GM21576 (cell line): ENCODE data around the gene HOMER1.
"Not testable (repeated sequence)": the region's sequence is repeated elsewhere in the genome, so short reads cannot be mapped to it uniquely, and the experiment has no call there.

Experiments used
- ATAC-seq: cut with Tn5 transposase; IDR thresholded peaks from one replicate; pipeline ENCODE4 v1.9.1; 2021; ENCODE audit warnings: mild to moderate bottlenecking, moderate library complexity; ENCODE audit not compliant: unreplicated experiment

HOMER1 gene

GRCh38 chr5:79436224-79436623, 77.7 kb downstream of the HOMER1 start:
- ATAC-seq, result no peak

- ATAC-seq, result no peak
These were observed 83.7 kb downstream of the HOMER1 start for GRCh38 chr5:79430196-79430595.

GRCh38 chr5:79423296-79423695, 90.6 kb downstream of the HOMER1 start:
- no peak for ATAC-seq

GRCh38 chr5:79420248-79420647, 93.7 kb downstream of the HOMER1 start:
- no peak for ATAC-seq

- no peak for ATAC-seq
These were observed 95.7 kb downstream of the HOMER1 start for GRCh38 chr5:79418276-79418675.

- no peak for ATAC-seq
These were observed 96.4 kb downstream of the HOMER1 start for GRCh38 chr5:79417495-79417894.

GRCh38 chr5:79416499-79416898, 97.4 kb downstream of the HOMER1 start:
- ATAC-seq, result peak; percentile 94

- no peak for ATAC-seq
These were observed 100.8 kb downstream of the HOMER1 start for GRCh38 chr5:79413112-79413511.

GRCh38 chr5:79408028-79408427, 105.9 kb downstream of the HOMER1 start:
- no peak for ATAC-seq

- no peak for ATAC-seq
These were observed 106.3 kb downstream of the HOMER1 start for GRCh38 chr5:79407591-79407990.

- no peak for ATAC-seq
These were observed 112.7 kb downstream of the HOMER1 start for GRCh38 chr5:79401216-79401615.

GRCh38 chr5:79399046-79399445, 114.9 kb downstream of the HOMER1 start:
- no peak for ATAC-seq

- ATAC-seq, result no peak
These were observed 116.9 kb downstream of the HOMER1 start for GRCh38 chr5:79397080-79397479.

- no peak for ATAC-seq
These were observed 117.7 kb downstream of the HOMER1 start for GRCh38 chr5:79396265-79396664.

- ATAC-seq, result no peak
These were observed 118.6 kb downstream of the HOMER1 start for GRCh38 chr5:79395296-79395695.

- no peak for ATAC-seq
These were observed 121.2 kb downstream of the HOMER1 start for GRCh38 chr5:79392776-79393175.

- no peak for ATAC-seq
These were observed 127.3 kb downstream of the HOMER1 start for GRCh38 chr5:79386679-79387078.

- ATAC-seq, result not testable (repeated sequence)
These were observed 128.8 kb downstream of the HOMER1 start for GRCh38 chr5:79385126-79385525.

GRCh38 chr5:79378510-79379186, 135.3 kb downstream of the HOMER1 start:
- ATAC-seq, result no peak

GRCh38 chr5:79357398-79357797, 156.5 kb downstream of the HOMER1 start:
- no peak for ATAC-seq

GRCh38 chr5:79349881-79350280, 164.1 kb downstream of the HOMER1 start:
- ATAC-seq, result no peak

GRCh38 chr5:79349047-79349446, 164.9 kb downstream of the HOMER1 start:
- ATAC-seq, result no peak

GRCh38 chr5:79346420-79346824, 167.5 kb downstream of the HOMER1 start:
- ATAC-seq, result no peak
